Nephron progenitor cell (in vitro differentiated cells): ENCODE results near the gene RNASE3.

Source experiments
- DNase-seq: peaks from one replicate; pipeline ENCODE4 v3.0.0; 2021
- H3K27ac Mint-ChIP-seq: 2 replicates; pipeline ENCODE4 v1.8.0; 2021; ENCODE audit warnings: mild to moderate bottlenecking, moderate library complexity, mixed read lengths
- H3K27me3 Mint-ChIP-seq: 2 replicates; pipeline ENCODE4 v1.8.0; 2021; ENCODE audit warnings: mild to moderate bottlenecking, low read depth, mixed read lengths; ENCODE audit not compliant: poor library complexity
- H3K36me3 Mint-ChIP-seq: 2 replicates; pipeline ENCODE4 v1.8.0; 2021; ENCODE audit warnings: low read depth, mixed read lengths
- H3K4me1 Mint-ChIP-seq: 2 replicates; pipeline ENCODE4 v1.8.0; 2021; ENCODE audit warnings: mixed read lengths
- H3K4me3 Mint-ChIP-seq: 2 replicates; pipeline ENCODE4 v1.8.0; 2021; ENCODE audit warnings: mild to moderate bottlenecking, moderate library complexity, mixed read lengths
- H3K9me3 Mint-ChIP-seq: 2 replicates; pipeline ENCODE4 v1.8.0; 2021; ENCODE audit warnings: mild to moderate bottlenecking, moderate library complexity, mixed read lengths
- TF ChIP-seq, protein P1 (sequence below): fragments of 200-600 bp; sonication (generic); IDR thresholded peaks from 2 replicates; pipeline ENCODE4 v1.5.0; 2021; ENCODE audit warnings: antibody characterized with exemption

The RNASE3 gene

DNA sequence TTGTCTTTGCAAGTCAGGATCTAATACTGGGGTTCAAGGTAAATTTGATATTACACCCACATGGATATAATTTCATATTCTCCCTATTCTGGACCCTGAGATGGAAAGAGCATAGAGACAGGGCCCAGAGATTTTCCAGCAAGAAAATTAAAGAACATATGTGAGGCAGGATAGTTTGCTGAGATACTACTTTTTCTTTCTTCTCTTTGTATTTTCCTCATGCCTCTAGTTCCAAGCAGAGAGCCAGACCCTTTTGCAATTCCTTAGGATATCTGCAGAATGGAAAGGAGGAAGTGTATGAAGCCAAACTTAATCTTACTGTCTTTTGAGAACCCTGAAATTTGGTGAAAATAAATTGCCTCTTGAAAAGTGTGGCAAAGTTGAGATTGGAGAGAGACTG lies 34.0 kb upstream of the RNASE3 start:
- Mint-ChIP-seq H3K27ac (no peak overlapping the region), H3K27me3 (peaks cover 16% of the 10 kb centered on the region), H3K36me3 (no peaks in the 10 kb centered on the region), H3K9me3 (peaks cover 11% of the 10 kb centered on the region), H3K4me1 (peaks cover 14% of the 10 kb centered on the region), H3K4me3 (no peak overlapping the region)
- DNase-seq = no peak
- TF ChIP-seq, protein P1, sequence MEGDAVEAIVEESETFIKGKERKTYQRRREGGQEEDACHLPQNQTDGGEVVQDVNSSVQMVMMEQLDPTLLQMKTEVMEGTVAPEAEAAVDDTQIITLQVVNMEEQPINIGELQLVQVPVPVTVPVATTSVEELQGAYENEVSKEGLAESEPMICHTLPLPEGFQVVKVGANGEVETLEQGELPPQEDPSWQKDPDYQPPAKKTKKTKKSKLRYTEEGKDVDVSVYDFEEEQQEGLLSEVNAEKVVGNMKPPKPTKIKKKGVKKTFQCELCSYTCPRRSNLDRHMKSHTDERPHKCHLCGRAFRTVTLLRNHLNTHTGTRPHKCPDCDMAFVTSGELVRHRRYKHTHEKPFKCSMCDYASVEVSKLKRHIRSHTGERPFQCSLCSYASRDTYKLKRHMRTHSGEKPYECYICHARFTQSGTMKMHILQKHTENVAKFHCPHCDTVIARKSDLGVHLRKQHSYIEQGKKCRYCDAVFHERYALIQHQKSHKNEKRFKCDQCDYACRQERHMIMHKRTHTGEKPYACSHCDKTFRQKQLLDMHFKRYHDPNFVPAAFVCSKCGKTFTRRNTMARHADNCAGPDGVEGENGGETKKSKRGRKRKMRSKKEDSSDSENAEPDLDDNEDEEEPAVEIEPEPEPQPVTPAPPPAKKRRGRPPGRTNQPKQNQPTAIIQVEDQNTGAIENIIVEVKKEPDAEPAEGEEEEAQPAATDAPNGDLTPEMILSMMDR = no peak

DNA sequence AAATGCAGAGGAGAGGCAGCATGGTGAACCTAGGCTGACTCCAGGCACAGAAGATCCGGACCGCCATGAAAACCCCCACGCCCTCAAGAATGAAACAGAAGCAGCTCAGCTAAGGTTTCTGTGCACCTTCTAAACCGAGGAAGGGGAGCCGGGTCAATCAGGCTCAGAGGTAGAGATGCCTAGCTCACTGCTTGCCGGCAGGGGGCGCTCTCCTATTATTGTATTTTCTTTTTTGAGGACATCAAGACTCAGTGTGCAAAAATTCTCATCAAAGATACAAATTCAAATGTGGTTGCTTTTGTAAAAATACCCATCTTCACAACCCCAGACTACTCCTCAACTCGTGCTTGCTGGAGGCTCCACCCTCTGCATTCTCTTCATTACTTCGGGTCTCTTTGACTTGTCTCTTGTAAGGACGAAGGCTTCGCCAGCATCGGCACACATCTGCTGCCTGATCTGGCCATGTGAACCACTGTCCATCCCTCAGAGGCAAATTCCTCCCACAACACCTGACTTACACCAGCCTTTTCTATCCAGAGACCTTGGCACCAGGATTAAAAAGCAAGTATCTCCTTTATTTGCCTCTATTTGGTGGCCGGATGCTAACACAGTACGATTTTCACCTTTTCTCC lies 33.4 kb upstream of the RNASE3 start:
- Mint-ChIP-seq H3K4me3 (no peak overlapping the region), H3K9me3 (peaks cover 14% of the 10 kb centered on the region), H3K27ac (no peak overlapping the region), H3K27me3 (peaks cover 18% of the 10 kb centered on the region), H3K36me3 (no peaks in the 10 kb centered on the region), H3K4me1 (peaks cover 14% of the 10 kb centered on the region)
- TF ChIP-seq, protein P1 = peak; percentile 95
- DNase-seq = peak; percentile 80

DNA sequence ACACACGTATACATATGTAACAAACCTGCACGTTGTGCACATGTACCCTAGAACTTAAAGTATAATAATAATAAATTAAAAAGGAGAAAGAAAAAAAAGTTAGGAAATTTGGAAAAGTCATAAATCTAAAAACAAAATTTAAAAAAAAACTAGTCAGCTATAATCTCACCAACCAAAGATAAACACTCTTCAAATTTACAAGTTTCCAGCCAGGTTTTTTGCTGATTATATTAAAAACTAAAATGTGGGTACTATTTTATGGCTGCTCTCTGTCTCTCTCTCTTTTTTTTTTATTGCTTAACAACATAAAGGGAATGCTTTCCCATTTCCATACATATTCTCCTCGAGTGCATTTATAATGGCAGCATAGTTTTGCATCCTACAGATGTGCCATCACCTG lies 25.0 kb upstream of the RNASE3 start:
- Mint-ChIP-seq H3K36me3 (no peaks in the 10 kb centered on the region), H3K27ac (no peak overlapping the region), H3K4me1 (no peaks in the 10 kb centered on the region), H3K4me3 (no peak overlapping the region), H3K27me3 (peaks cover 19% of the 10 kb centered on the region), H3K9me3 (peaks cover 21% of the 10 kb centered on the region)
- TF ChIP-seq, protein P1 = no peak
- DNase-seq = no peak

DNA sequence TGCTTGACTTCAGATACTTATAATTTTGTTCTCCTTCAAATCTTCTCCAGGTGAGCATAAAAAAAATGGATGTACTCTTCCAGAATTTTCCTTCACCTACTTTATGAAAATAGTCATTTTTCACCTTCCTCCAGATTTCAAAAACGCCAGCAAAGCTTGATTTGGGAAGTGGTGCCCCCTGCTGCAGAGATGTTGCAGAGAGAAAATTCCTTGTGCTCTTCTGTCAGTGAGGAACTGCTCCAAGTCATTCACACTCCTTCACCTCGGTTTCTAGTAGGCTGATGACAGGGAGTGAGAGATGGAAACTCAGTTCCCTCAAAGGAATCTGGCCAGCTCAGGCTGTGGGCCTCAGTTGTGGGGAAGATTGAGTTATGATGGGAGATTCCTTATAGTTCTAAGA lies 24.2 kb upstream of the RNASE3 start:
- Mint-ChIP-seq H3K9me3 (peaks cover 15% of the 10 kb centered on the region), H3K4me1 (no peaks in the 10 kb centered on the region), H3K27ac (no peak overlapping the region), H3K27me3 (peaks cover 26% of the 10 kb centered on the region), H3K4me3 (no peak overlapping the region), H3K36me3 (no peaks in the 10 kb centered on the region)
- TF ChIP-seq, protein P1 = peak; percentile 47
- peak; percentile 20 for DNase-seq

DNA sequence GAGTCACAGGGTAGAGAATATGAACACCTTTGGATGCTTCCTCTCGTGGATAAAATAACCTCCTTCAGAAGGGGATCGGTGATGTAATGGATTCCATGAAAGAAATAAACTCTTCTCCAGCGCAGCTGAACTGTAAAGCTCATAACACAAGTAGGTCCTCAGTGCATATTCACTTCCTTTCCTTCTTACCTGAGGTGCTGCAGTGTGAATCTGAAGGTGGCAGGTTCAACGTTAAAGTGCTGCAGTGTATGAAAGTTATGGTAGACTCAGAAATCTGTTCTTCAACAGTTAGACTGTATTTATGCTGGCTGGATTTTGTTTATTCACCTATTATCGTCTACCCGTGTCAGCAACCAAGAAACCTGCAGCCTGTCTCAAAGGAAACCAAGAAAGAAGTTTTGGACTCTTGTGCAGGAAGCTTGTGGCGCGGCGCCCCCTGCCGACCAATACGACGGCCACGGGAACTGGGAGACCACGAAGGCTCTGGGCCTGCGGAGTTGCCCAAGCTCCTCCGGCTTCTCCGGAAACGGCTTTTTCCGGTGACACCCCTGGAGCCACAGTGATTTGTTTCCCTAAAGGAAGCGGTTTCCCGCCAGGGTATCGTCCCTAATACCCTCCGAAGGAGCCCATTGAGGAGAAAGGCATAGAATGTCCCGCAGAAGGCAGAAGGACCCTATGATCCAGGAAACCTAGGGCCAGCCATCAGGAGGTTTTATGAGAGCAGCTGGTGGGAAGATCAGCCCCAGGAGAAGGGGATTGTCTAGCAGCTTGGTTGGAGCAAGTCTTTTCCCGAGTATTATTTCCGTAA lies 17.6 kb upstream of the RNASE3 start:
- H3K4me3 Mint-ChIP-seq = peak overlapping the region; percentile 47
- TF ChIP-seq, protein P1 = peak; percentile 78
- H3K27me3 Mint-ChIP-seq = peaks cover 53% of the 10 kb centered on the region
- peaks cover 4% of the 10 kb centered on the region for H3K4me1 Mint-ChIP-seq
- peaks cover 4% of the 10 kb centered on the region for H3K9me3 Mint-ChIP-seq
- peak; percentile 83 for DNase-seq
- no peaks in the 10 kb centered on the region for H3K36me3 Mint-ChIP-seq
- no peak overlapping the region for H3K27ac Mint-ChIP-seq
